ENCODE measurements around the gene MST1. TPM values are rescaled to one million over a fixed set of nuclear protein-coding genes. Genes with fewer than 3 reads are reported as not detected.

The MST1 gene
- total and polyA plus RNA-seq, 2 of the 8 experiments (the other 6 are each of a cell fraction or from before 2014, with no cell fraction given): 6.2 to 9.5 TPM

DNA sequence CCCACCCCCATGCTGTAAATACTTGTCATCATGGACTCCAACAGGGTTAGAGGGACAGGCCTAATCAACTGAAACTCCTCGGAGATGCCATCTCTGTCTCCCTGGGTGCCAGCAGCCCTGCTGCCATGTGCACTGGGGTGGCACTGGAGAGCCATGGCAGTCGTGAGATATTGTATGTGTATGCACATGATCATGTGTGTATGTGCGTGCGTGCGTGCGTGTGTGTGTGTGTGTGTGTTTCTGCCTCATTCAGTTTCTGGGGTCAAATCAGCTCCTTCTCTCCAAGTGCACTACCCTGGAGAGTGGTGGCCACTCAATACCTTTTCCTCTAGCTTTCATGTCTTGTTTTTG, 18.4 kb downstream of the MST1 start:
- Histone ChIP-seq H4K8ac (ENCODE audit: extremely low read depth, insufficient read depth, low read length) (no peak overlapping the region), H3K9ac (replicated peaks in 1 of 4; ENCODE audit: extremely low read depth in 1 of 4, low read depth in 3 of 4, low read length in 3 of 4) (no peak overlapping the region), H2BK5ac (ENCODE audit: low read depth, low read length) (no peak overlapping the region), H3K27me3 (replicated peaks in 1 of 4; ENCODE audit: control insufficient read depth in 3 of 4, extremely low read depth in 1 of 4, insufficient read depth in 3 of 4, low read length in 3 of 4) (no peaks in the 10 kb centered on the region), H3K79me2 (ENCODE audit: control insufficient read depth in 1 of 2, insufficient read depth in 2 of 2, low read length in 2 of 2) (peaks cover 0 to 17% of the 10 kb centered on the region in 2 experiments; a peak in 1 of 4 replicates), H3K9me3 (ENCODE audit: insufficient read depth in 2 of 2, low read depth in 1 of 2, low read length in 1 of 2) (no peaks in the 10 kb centered on the region), H3K36me3 (ENCODE audit: control insufficient read depth in 2 of 4, insufficient read depth in 4 of 4, low read length in 3 of 4) (peaks cover 0 to 3% (median 2%) of the 10 kb centered on the region in 4 experiments; a peak in 2 of 8 replicates), H3K18ac (ENCODE audit: extremely low read depth, low read length) (no peak overlapping the region), H2BK15ac (ENCODE audit: low read length) (no peak overlapping the region), H4K91ac (replicated peaks; ENCODE audit: insufficient read length, low read length) (no peak overlapping the region), H2BK120ac (replicated peaks; ENCODE audit: low read depth, low read length) (no peak overlapping the region), H3K23ac (ENCODE audit: insufficient read length) (no peak overlapping the region), H2BK20ac (ENCODE audit: low read length) (no peak overlapping the region), H3K56ac (replicated peaks; ENCODE audit: insufficient read length, low read depth, low read length) (no peak overlapping the region), H3K4me3 (ENCODE audit: extremely low read depth in 1 of 4, insufficient read depth in 2 of 4, low read depth in 3 of 4, low read length in 4 of 4) (no peak overlapping the region), H4K20me1 (replicated peaks in 1 of 2; ENCODE audit: control insufficient read depth in 1 of 2, insufficient read depth in 2 of 2, low read length in 2 of 2) (peaks cover 0 to 5% of the 10 kb centered on the region in 2 experiments), H2AK5ac (ENCODE audit: low read depth, low read length) (0 out of 2 replicates have a peak overlapping the region, but pooled peaks have one; percentile 17), H3K27ac (ENCODE audit: low read depth, low read length) (no peak overlapping the region), H3K23me2 (ENCODE audit: low read depth, low read length) (peaks cover 13% of the 10 kb centered on the region; the same call in 1 of the 2 replicates), H3K14ac (ENCODE audit: insufficient read length) (no peak overlapping the region), H3K79me1 (ENCODE audit: low read depth, low read length) (peaks cover 8% of the 10 kb centered on the region; the same call in 1 of the 2 replicates), H2AFZ (ENCODE audit: low read length) (no peak overlapping the region), H3K4me2 (ENCODE audit: insufficient read depth in 1 of 2, low read depth in 2 of 2, low read length in 2 of 2) (no peak overlapping the region), H3K4ac (replicated peaks; ENCODE audit: insufficient read length, low read depth, low read length) (no peak overlapping the region), H2BK12ac (ENCODE audit: low read depth, low read length) (no peak overlapping the region), H3K4me1 (replicated peaks in 1 of 4; ENCODE audit: control insufficient read depth in 3 of 4, insufficient read depth in 4 of 4, low read length in 3 of 4) (peaks cover 0 to 10% (median 6%) of the 10 kb centered on the region in 4 experiments; a peak in 4 of 7 replicates), H4K5ac (ENCODE audit: insufficient read length, low read depth, low read length) (no peak overlapping the region)
- WGBS, 2 experiments (ENCODE audit: extremely low coverage in 1 of 2, insufficient coverage in 1 of 2, insufficient read length in 1 of 2, insufficient replicate concordance in 2 of 2, low coverage in 1 of 2, low lambda C conversion rate in 2 of 2, missing lambda C conversion rate in 1 of 2): 55% methylated on average over 6 of the region's 6 CpGs; no CpG with 5 or more reads in 1 of the 2 experiments
- FAIRE-seq (no peak), DNase-seq (ENCODE audit: low read depth in 1 of 2, low spot score in 2 of 2) (no peak)
- POLR2A ChIA-PET (ENCODE audit: partially characterized antibody): interaction anchor here (0.6 to 3.0 kb wide), 5 partner anchors 17 to 134 kb away, joined by 3 to 21 read pairs (median 4); no protein-coding TSS in a partner anchor
- CTCF ChIA-PET (ENCODE audit: partially characterized antibody): interaction anchor here (0.5 to 5.4 kb wide), 34 partner anchors 8 to 340 kb away, joined by 3 to 159 read pairs (median 5); partner anchors contain the start of gene BSN
- TF ChIP-seq TAF7 (optimal IDR thresholded peaks at IDR 0.05; ENCODE audit: borderline replicate concordance, low read depth, low read length): no peak
- no peak for TF ChIP-seq CTCF (IDR thresholded peaks at IDR 0.05; ENCODE audit: control extremely low read depth in 1 of 3, insufficient read depth in 1 of 3, low read depth in 1 of 3, low read length in 3 of 3)
- TF ChIP-seq GTF2F1 (IDR thresholded peaks at IDR 0.05; ENCODE audit: borderline replicate concordance, low read depth, low read length): no peak
- no peak for TF ChIP-seq SRF (IDR thresholded peaks at IDR 0.05; ENCODE audit: low read depth, low read length)
- no peak for TF ChIP-seq SIRT6 (IDR thresholded peaks at IDR 0.05; ENCODE audit: low read length)
- TF ChIP-seq, protein P1, sequence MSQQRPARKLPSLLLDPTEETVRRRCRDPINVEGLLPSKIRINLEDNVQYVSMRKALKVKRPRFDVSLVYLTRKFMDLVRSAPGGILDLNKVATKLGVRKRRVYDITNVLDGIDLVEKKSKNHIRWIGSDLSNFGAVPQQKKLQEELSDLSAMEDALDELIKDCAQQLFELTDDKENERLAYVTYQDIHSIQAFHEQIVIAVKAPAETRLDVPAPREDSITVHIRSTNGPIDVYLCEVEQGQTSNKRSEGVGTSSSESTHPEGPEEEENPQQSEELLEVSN (IDR thresholded peaks at IDR 0.05): no peak
- TF ChIP-seq SP1 (IDR thresholded peaks at IDR 0.05; ENCODE audit: low read depth, low read length): no peak
- no peak for TF ChIP-seq JUN (IDR thresholded peaks at IDR 0.05; ENCODE audit: low read depth, low read length)
- TF ChIP-seq CBX8 (IDR thresholded peaks at IDR 0.05; ENCODE audit: borderline replicate concordance, low read depth, low read length): no peak
- no peak for TF ChIP-seq RBBP5 (IDR thresholded peaks at IDR 0.05; ENCODE audit: borderline replicate concordance, low read depth, low read length)
- TF ChIP-seq GABPA (IDR thresholded peaks at IDR 0.05; ENCODE audit: borderline replicate concordance, insufficient read depth, low read length): no peak
